GM21381 (cell line): ENCODE results near the gene RPP40.
"Not testable (repeated sequence)": the region's sequence is repeated elsewhere in the genome, so short reads cannot be mapped to it uniquely, and the experiment has no call there.

Experiments
- ATAC-seq: cut with Tn5 transposase; IDR thresholded peaks from one replicate; pipeline ENCODE4 v1.9.1; 2021; ENCODE audit warnings: mild to moderate bottlenecking, moderate library complexity; ENCODE audit not compliant: unreplicated experiment

RPP40 gene

DNA sequence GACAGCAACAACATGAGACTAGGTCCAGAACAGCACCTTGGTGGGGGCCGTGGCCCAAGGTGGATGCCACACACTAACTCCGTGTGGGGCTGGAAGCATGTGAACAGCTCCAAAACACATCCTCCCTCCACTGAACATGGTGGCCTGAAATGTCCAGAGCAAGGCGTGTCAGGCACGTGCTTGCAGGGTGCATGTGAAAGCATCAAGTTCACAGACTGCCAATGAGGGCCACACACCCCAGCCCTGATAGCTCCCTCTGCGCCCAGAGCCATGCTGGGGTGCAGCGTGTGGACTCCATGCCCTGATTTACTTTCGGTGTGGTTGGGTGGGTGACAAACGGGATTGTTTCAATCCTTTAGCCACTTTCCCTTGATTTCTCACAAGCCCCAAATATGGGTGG lies 20.1 kb upstream of the RPP40 start:
- no peak for ATAC-seq

DNA sequence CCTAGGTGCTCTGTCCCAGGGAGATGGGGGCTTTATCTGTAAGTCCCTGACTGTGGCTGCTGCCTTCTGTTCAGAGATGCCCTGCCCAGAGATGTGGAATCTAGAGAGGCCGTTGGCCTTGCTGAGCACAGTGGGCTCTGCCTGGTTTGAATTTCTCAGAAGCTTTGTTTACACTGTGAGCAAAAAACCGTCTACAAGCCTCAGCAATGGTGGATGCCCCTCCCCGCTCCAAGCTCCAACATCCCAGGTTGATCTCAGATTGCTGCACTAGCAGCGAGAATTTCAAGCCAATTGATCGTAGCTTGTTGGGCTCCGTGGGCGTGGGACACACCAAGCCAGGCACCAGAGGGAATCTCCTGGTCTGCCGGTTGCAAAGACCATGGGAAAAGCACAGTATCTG lies 16.3 kb upstream of the RPP40 start:
- no peak for ATAC-seq

DNA sequence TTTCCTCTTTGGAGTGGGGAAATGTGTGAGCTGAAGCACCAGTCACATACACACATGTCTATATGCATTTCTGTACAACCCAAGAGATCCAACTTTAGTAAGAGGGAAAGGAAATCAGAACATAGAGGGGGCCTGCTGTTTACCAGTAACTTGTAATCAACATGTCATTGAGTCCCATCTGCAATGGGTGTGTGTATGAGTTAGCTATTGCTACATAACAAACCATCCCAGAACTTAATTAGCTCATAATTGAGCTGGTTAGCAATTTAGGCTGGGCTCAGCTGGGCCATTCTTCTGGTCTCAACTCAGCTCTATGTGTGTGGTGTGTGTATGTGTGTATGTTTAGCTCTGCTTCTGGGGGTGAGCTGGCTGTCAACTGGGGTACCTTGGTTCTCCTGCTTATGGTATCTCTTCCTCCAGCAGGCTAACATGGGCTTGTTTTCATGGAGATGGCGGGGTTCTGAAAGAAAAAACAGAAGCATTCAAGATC lies 10.3 kb upstream of the RPP40 start:
- no peak for ATAC-seq

DNA sequence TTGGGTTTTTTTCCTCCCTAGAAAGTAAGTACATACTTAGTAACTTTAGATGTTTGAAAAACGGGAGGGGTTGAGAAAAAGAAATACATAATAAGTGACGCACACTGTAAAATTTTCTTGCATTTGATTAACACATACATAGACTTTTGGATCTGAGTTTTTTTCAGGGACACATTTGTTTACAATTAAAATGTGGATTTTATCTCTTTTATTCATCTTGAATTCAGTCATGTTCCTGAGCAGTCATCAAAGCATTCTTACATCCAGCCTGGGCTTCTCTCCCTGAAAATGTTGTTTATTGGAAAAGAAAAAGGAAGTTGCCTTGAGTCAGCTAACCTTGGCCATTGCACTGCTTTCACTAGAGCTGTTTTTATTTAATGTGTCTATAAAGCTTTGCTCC lies 8.7 kb upstream of the RPP40 start:
- ATAC-seq = no peak

DNA sequence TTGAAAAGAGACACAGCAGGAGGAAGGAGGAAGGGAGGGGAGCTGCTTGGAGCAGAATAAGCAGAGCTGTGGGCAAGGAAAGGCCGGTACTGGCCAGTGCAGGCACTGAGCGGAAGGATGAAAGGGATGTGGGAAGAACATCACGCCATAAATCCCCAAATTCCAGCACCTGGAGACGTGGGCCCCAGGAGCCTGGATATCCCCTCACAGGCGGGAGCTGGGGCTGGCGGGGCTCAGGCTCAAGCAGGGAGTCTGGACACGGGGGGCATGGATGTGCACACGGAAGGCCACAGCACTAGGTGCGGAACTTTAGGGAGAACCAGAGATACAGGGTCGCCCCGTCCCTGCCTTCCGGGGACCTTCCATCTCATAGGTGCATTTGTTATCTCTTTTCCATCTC lies 7.5 kb upstream of the RPP40 start:
- ATAC-seq = no peak

DNA sequence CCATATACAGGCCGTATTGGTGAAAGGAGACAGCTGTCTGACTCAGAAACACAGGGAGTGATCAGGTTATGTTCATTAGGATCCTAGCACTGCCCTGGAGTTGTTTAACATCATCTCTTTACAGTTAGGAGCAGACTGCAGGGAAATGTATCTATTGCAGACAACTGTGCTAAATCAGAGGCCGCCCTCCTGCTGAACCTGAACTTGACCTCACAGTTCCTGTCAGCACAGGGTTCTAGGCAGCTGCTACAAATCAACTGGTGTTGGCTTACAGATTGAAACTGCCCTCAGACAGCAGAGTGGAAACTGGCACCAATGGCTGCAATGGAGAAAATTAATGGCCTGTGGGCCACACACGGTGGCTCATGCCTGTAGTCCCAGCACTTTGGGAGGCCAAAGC lies 3.7 kb upstream of the RPP40 start:
- no peak for ATAC-seq

DNA sequence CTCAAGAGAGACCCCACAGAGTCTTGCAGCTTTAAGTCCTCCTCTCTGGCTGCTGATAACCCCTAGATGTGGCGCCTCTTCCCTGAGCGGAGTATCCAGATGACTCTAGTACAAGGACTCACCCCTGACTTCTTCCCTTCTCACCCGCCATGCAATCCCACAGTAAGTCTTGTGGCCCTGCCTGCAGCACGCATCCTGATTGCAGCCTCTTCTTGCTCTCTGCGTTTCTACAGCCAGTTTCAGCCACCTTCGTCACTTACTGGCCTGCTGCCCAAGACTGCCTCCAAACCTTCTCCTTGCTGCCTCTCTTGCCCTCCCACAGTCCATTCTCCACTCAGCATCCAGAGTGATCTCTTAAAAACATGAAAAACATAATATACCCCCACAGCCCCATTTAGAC lies 2.4 kb upstream of the RPP40 start:
- no peak for ATAC-seq

DNA sequence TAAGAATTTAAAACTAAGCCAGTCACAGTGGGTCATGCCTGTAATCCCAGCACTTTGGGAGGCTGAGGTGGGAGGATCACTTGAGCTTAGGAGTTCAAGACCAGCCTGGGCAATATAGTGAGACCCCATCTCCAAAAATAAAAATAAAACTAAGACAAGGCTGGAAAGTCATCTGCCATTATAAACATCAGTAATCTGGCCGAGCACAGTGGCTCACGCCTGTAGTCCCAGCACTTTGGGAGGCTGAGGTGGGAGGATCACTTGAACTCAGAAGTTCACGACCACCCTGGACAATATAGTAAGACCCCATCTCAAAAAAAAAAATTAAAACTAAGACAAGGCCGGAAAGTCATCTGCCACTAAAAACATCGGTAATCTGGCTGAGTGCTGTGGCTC lies 1.2 kb upstream of the RPP40 start:
- ATAC-seq = not testable (repeated sequence)

DNA sequence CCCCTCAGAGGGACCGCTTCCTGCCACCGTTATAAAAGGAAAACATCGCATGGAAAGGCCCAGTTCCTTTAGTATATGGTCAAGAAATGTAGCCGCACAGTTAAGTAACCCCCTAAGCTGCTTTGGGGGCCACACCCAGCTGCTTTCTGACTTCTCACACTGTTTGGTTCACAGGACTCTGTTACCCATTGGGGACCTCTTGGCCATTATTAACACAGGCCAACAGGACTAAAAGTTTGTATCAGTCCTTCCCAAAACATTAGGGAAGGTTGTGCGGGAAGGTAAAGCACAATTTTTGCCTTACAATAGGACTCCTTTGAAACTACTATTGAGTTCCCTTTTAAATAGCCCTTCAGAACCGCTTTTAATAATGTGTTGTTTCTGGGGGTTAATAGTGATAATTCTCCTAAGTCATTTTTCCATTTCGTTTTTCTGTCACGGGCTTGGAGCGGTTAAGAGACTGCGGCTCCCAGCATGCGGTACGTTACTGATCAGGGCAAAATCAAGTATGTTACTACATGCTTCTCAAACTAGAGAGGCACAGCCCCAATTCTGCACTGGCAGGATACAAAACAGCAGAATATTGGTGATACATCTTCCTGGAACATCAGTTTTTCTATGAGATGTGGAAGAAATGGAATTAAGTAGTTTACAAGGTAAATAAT lies 668 bp upstream of the RPP40 start:
- no peak for ATAC-seq

DNA sequence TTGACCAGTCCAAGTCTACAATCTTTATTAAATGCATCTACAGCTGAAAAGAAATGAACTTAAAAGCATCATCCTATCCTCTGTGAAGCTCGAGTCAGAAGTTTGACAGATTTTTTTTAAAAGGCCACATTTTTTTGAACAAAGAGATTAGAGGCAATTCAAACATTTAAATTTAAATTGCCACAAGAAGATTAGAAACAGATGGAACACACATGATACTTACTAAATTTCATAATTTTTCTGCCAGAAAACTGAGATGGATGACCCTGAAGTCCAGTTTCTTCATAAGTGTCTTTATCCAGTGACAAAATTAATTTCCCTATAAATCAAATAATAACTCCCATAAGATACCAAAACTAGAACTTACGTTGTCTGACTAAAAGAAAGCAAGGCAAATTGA lies 4.3 kb downstream of the RPP40 start:
- no peak for ATAC-seq

DNA sequence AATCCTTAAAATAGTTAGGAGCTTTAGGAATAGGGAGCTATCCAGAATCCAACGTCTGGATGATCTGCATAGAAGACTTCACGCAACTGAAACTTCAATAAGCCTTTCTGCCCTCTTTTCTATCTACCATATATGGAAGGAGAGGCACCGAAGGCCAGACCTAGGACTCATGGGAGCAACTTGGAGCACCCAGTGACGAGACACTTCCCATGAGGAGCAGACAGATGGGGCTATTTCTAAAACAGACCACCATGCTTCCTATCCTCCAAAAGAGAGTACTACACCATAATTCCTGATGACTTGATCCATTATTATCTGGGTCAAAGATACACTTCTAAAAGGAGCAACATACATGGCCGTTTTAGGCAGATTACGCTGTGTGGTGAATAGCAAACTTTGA lies 6.0 kb downstream of the RPP40 start:
- ATAC-seq = no peak

DNA sequence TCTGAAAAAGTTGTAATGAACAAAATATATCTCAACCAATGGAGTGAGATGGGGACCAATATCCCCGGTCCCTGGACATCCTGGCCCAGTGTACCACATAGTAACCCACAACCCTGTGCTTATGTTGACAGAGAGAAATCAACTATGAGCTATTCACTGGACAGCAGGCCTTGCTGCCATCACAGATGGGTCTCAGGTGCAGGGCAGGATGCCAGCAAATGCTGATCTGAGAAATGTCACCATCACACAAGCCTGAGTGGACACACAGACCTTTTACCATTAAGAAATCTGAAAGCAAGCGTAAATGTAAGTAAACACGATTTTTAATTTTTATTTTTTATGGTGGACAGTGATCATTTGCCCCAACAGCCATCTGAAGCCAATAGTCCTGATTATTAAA lies 9.1 kb downstream of the RPP40 start:
- no peak for ATAC-seq

DNA sequence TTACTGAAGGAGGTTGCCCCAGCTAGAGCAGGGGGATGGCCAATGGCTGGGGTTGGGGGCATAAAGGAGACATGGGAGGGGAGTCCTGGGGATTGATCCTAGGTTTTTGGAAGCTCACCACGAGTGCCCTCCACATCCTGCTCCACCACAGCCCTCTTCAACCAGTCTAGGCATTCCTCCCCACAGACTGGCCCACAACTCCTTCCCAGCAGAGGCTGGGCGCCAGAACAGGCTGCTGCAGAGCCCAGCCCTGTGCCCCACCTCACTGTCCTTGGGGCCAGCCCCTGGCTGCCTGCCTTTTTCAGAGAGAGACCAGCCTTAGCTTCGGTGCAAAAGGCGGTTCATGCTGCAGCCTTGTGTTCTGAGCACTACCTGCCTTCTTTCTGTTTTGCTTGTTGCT lies 16.4 kb downstream of the RPP40 start:
- ATAC-seq = no peak

DNA sequence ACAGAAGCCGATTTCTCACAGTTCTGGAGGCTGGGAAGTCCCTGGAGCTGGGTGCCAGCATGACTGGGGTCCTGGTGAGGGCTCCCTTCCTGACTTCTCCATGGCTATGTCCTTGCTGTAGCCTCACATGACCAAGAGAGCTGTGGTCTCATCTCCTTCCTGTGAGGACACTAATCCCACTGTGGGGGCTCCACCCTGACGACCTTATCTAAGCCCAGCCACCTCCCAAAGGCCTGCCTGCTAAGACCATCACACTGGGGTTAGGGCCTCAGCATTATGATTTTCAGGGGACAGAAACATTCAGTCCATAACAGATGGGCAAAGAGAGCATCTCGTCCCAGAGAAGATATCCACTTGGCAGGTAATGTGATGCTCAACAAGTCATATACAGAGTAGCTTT lies 16.8 kb downstream of the RPP40 start:
- ATAC-seq = no peak

DNA sequence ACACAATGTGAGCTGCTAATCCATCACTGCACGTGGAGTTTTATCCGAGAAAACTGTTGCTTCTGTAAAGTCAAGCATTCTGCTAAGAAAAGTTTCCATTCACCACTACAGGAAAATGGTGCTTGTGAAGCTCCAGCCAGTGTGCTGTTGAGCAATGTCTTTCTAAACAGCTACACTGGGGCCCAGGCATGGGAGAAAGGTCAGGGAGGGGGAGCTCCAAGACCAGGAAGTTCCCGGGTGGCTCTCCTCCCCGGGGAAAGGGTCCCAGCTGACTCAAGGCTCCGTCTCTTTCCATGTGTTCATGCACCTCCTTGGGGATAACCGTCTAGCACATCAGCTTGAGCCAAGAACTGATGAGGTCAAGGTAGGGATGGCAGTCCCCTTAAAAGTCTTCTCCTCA lies 20.5 kb downstream of the RPP40 start:
- ATAC-seq = no peak

DNA sequence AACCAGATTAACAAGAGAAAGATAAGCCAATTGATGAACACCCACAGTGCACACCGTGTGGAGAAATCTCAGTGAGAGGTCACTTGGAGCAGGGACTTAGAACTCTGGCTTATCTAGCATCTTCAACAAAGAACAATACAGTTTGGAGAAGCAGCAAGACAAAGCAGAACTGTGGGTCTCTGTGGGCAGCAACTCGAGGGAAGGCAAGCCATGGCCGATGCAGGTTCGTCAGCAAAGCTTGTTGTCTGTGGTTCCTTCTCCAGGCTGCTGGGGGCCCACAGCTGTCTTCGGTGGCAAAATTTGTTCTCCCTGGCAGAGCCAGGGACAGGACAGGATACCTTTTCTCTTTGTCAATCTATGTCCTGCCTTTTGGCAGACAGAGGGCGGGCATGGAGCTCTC lies 22.1 kb downstream of the RPP40 start:
- ATAC-seq = no peak

DNA sequence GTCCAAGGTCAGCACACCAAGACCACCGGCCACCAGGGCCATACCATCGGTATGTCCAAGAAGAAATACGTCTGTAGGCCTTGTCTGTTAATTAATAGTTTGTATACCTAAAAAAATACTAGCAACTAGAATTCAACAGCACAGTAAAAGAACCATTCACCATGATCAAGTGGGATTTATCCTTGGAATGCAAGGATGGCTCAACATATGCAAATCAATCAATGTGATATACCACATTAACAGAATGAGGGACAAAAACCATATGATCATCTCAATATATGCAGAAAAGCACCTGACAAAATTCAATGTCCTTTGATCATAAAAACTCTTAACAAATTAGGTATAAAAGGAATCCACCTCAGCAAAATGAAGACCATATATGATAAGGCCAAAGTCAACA lies 24.4 kb downstream of the RPP40 start:
- ATAC-seq = no peak

DNA sequence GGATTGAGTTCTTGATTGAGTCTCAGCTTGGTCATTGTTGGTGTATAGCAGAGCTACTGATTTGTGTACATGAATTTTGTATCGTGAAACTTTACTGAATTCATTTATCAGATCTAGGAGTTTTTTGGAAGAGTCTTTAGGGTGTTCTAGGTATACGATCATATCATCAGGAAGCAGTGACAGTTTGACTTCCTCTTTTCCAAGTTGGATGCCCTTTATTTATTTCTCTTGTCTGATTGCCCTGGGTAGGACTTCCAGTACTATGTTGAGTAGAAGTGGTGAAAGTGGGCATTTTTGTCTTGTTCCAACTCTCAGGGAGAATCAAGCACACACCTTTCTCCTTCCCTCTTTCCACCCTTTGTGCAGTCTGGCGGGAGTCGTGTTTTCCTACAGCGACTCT lies 26.4 kb downstream of the RPP40 start:
- ATAC-seq = no peak

DNA sequence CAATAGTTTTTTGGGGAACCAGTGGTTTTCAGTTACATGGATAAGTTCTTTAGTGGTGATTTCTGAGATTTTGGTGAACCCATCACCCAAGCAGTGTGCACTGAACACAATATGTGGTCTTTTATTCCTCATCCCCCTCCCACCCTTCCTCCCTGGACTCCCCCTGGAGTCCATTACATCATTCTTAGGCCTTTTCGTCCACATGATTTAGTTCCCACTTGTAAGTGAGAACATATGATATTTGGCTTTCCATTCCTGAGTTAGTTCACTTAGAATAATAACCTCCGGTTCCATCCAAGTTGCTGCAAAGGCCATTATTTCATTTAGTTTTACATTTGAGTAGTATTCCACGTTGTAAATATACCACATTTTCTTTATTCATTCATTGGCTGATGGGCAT lies 28.3 kb downstream of the RPP40 start:
- no peak for ATAC-seq

DNA sequence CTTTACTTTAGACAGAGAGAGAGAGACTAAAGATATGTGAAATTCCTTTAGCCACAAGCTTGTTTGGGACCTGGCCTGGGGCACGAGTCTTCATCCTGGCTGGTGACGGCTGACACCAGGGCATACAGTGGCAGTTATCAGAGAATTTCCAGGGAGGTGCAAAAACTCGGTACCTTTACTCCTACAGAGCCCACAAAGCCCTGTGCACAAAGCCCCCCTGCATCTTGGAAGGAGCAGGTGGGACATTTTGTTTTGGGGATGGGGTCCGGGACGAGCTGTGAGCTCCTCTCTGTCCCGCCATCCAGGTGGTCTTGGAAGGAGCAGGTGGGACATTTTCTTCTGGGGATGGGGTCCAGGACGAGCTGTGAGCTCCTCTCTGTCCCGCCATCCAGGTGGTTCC lies 28.9 kb downstream of the RPP40 start:
- no peak for ATAC-seq

DNA sequence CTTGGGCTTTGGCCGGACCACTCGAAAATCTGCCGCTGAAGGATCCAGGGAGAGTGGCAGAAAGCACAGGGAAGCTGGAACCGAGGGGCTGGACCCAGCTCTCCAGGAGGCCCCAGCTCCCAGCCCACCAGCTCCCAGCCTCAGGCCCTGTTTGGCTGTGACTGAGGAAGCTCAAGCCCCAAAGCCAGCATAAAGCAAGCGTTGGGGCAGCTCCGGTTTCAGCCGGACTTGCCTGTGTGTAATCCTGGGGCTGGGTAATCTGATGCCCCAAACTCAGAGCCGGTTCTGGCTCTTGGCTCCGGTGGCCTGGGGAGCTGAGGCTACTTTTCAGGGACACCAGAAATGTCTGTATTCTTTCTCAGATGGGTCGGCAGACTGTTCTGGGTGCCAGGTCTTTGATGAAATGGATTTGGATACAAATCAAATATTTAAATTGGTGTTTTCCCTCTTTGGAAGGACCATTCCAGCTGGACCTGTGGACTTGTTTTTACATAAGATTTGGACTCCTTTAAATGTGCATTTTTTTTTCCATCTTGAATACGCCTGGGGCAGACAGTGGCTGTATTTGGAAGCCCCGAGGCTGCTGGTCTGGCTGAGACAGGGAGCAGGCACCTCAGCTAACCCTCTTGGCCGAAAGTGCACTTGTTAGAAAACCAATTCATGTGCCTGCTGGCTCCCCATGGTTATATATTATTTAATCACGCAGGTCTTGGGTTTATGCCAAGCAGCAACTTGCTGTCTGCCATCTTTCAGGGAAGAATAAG lies 29.7 kb downstream of the RPP40 start:
- no peak for ATAC-seq

DNA sequence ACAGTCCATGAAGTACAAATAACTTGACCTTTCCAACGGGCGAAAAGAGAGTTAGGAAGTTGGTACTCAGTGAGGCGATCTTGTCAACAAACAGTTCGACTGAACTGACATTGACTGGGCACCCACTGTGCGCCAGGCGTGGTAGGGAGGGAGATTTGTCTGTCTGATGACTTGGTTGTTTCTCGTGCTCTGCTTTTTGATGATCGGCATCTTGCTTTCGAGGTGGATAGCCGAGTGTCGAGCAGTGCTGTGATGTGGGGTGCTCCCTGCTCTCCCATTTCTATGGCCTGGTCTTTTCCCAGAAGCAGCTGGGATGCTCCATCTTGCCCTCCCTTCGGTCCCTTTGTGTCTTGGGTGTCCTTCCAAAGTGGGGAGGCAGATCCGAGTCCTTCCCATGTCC lies 30.4 kb downstream of the RPP40 start:
- no peak for ATAC-seq

DNA sequence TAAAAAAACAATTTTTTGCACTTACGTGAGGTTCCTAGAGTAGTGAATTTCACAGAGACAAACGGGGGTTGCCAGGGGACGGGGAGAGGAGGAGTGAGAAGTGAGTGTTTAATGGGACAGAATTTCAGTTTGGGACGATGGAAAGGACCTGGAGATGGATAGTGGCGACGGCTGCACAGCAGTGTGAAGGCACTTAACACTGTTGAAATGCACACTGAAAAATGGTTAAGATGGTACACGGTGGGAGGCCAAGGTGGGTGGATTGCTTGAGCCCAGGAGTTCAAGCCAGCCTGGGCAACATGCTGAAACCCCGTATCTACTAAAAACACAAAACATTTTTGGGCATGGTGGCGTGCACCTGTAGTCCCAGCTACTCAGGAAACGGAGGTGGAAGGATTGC lies 31.4 kb downstream of the RPP40 start:
- ATAC-seq = no peak
